ENCODE measurements around the gene MFAP1. TPM values are rescaled to one million over a fixed set of nuclear protein-coding genes. Genes with fewer than 3 reads are reported as not detected.
"Not testable (repeated sequence)": the region's sequence is repeated elsewhere in the genome, so short reads cannot be mapped to it uniquely, and the experiment has no call there.

The MFAP1 gene
- total and polyA plus RNA-seq, 4 donors = 12.5 to 21.8 (median 16.7) TPM

- H3K27ac ChIP-seq (ENCODE audit: low read depth in 1 of 2, low read length in 1 of 2) = no peak overlapping the region
- no peak for ATAC-seq (ENCODE audit: insufficient read depth, low FRiP score)
- 66 to 75% methylated on average over 3 of the region's 3 CpGs for WGBS, 2 donors
Measured at GRCh38 chr15:43821505-43821904, 3.0 kb downstream of the MFAP1 start.

DNA sequence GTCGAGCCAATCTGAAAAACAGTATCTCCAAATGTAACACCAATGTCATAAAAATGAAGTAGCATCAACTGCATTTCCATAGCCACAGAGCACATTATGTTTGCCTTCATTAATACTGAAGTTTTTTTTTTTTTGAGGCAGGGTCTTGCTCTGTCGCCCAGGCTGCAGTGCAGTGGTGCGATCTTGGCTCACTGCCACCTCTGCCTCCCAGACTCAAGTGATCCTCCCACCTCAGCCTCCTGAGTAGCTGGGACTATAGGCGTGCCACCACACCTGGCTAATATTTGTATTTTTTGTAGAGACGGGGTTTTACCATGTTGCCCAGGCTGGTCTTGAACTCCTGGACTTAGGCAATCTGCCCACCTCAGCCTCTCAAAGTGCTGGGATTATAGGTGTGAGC is 9.4 kb downstream of the MFAP1 start:
- H3K9ac ChIP-seq (ENCODE audit: insufficient read depth in 1 of 2, low read length in 2 of 2); H3K4me1 ChIP-seq (ENCODE audit: control insufficient read depth in 5 of 5, insufficient read depth in 5 of 5, low read length in 5 of 5); H3K27me3 ChIP-seq (ENCODE audit: control insufficient read depth in 3 of 3, insufficient read depth in 3 of 3, low read length in 2 of 3); H3K27ac ChIP-seq (ENCODE audit: low read depth in 1 of 2, low read length in 1 of 2); H3K9me3 ChIP-seq (ENCODE audit: control insufficient read depth in 4 of 4, insufficient read depth in 3 of 4, low read length in 3 of 4); H3K4me3 ChIP-seq; DNase-seq; ATAC-seq (ENCODE audit: insufficient read depth, low FRiP score): not testable (repeated sequence)
- 95 to 98% methylated on average over 5 of the region's 5 CpGs for WGBS, 2 donors
- peaks cover 26 to 45% (median 32%) of the 10 kb centered on the region in 4 donors for H3K36me3 ChIP-seq (ENCODE audit: control insufficient read depth in 4 of 4, insufficient read depth in 4 of 4, low read length in 4 of 4)

More at GRCh38 chr15:43821505-43821904, 3.0 kb downstream of the MFAP1 start:
- Histone ChIP-seq H3K4me1 (ENCODE audit: control insufficient read depth in 5 of 5, insufficient read depth in 5 of 5, low read length in 5 of 5) (peaks cover 3 to 17% (median 7%) of the 10 kb centered on the region in 5 donors), H3K9ac (ENCODE audit: insufficient read depth in 1 of 2, low read length in 2 of 2) (no peak overlapping the region), H3K9me3 (ENCODE audit: control insufficient read depth in 4 of 4, insufficient read depth in 3 of 4, low read length in 3 of 4) (no peaks in the 10 kb centered on the region), H3K4me3 (no peak overlapping the region), H3K36me3 (ENCODE audit: control insufficient read depth in 4 of 4, insufficient read depth in 4 of 4, low read length in 4 of 4) (peaks cover 0 to 10% (median 7%) of the 10 kb centered on the region in 4 donors), H3K27me3 (ENCODE audit: control insufficient read depth in 3 of 3, insufficient read depth in 3 of 3, low read length in 2 of 3) (no peaks in the 10 kb centered on the region)
- no peak for TF ChIP-seq CTCF (IDR thresholded peaks at IDR 0.05; ENCODE audit: control extremely low read depth, extremely low read depth)
- peak in 1 of 3 donors; percentile 9 for DNase-seq

GRCh38 chr15:43808960-43809678 is 15.4 kb downstream of the MFAP1 start:
- Histone ChIP-seq H3K27ac (ENCODE audit: low read depth in 1 of 2, low read length in 1 of 2) (no peak overlapping the region), H3K4me3 (no peak overlapping the region), H3K4me1 (ENCODE audit: control insufficient read depth in 5 of 5, insufficient read depth in 5 of 5, low read length in 5 of 5) (no peaks in the 10 kb centered on the region), H3K27me3 (ENCODE audit: control insufficient read depth in 3 of 3, insufficient read depth in 3 of 3, low read length in 2 of 3) (no peaks in the 10 kb centered on the region), H3K9me3 (ENCODE audit: control insufficient read depth in 4 of 4, insufficient read depth in 3 of 4, low read length in 3 of 4) (no peaks in the 10 kb centered on the region), H3K36me3 (ENCODE audit: control insufficient read depth in 4 of 4, insufficient read depth in 4 of 4, low read length in 4 of 4) (peaks cover 44 to 61% (median 49%) of the 10 kb centered on the region in 4 donors), H3K9ac (ENCODE audit: insufficient read depth in 1 of 2, low read length in 2 of 2) (no peak overlapping the region)
- no peak for TF ChIP-seq CTCF (IDR thresholded peaks at IDR 0.05; ENCODE audit: control extremely low read depth, extremely low read depth)
- 78 to 90% methylated on average over 6 of the region's 6 CpGs for WGBS, 2 donors
- DNase-seq (no peak), ATAC-seq (ENCODE audit: insufficient read depth, low FRiP score) (no peak)

DNA sequence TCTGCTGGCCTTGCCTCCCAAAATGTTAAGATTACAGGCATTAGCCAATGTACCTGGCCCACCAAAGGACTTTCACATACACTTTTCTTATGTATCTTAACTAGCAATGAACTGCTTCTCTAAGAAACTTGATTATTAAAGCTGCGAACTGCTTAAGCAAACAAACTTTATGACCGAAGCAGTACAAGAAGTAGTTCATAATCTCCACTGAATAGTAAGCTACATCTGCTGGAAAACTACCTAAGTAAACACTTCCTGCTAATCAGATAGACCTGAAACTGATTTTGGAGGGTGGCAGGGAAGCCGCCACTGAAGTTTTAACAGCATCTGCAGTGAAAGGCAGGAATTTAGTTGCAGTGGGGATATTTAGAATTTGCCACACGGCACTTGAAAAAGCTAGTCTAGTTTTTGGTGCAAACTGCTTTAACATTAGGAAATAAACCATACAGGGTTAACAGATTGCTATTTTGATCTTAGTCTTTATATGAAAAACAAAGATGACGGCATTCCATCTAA is 16.0 kb downstream of the MFAP1 start:
- Histone ChIP-seq H3K4me1 (ENCODE audit: control insufficient read depth in 5 of 5, insufficient read depth in 5 of 5, low read length in 5 of 5) (no peaks in the 10 kb centered on the region), H3K27ac (ENCODE audit: low read depth in 1 of 2, low read length in 1 of 2) (no peak overlapping the region), H3K4me3 (no peak overlapping the region), H3K9ac (ENCODE audit: insufficient read depth in 1 of 2, low read length in 2 of 2) (no peak overlapping the region), H3K9me3 (ENCODE audit: control insufficient read depth in 4 of 4, insufficient read depth in 3 of 4, low read length in 3 of 4) (no peaks in the 10 kb centered on the region), H3K27me3 (ENCODE audit: control insufficient read depth in 3 of 3, insufficient read depth in 3 of 3, low read length in 2 of 3) (no peaks in the 10 kb centered on the region), H3K36me3 (ENCODE audit: control insufficient read depth in 4 of 4, insufficient read depth in 4 of 4, low read length in 4 of 4) (peaks cover 44 to 60% (median 48%) of the 10 kb centered on the region in 4 donors)
- no peak for ATAC-seq (ENCODE audit: insufficient read depth, low FRiP score)
- TF ChIP-seq CTCF (IDR thresholded peaks at IDR 0.05; ENCODE audit: control extremely low read depth, extremely low read depth) = no peak
- 94 to 95% methylated on average over 5 of the region's 5 CpGs for WGBS, 2 donors
- no peak for DNase-seq

DNA sequence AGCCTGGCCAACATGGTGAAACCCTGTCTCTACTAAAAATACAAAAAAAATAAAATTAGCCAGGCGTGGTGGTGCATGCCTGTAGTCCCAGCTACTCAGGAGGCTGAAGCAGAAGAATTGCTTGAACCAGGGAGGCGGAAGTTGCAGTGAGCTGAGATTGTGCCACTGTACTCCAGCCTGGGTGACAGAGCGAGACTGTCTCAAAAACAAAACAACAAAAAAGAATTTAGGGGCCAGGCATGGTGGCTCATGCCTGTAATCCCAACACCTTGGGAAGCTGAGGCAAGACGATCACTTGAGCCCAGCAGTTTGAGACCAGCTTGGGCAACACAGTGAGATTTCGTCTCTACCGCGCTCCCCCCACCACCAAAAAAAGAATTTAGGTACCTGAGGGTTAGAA is 21.8 kb downstream of the MFAP1 start:
- Histone ChIP-seq H3K36me3 (ENCODE audit: control insufficient read depth in 4 of 4, insufficient read depth in 4 of 4, low read length in 4 of 4) (peaks cover 22 to 46% (median 36%) of the 10 kb centered on the region in 4 donors), H3K4me1 (ENCODE audit: control insufficient read depth in 5 of 5, insufficient read depth in 5 of 5, low read length in 5 of 5) (peaks cover 0 to 14% (median 8%) of the 10 kb centered on the region in 5 donors)
- WGBS, 2 donors = 98 to 99% methylated on average over 7 of the region's 7 CpGs
- not testable (repeated sequence) for H3K9ac ChIP-seq (ENCODE audit: insufficient read depth in 1 of 2, low read length in 2 of 2); H3K4me3 ChIP-seq; ATAC-seq (ENCODE audit: insufficient read depth, low FRiP score); DNase-seq; H3K9me3 ChIP-seq (ENCODE audit: control insufficient read depth in 4 of 4, insufficient read depth in 3 of 4, low read length in 3 of 4); H3K27ac ChIP-seq (ENCODE audit: low read depth in 1 of 2, low read length in 1 of 2); H3K27me3 ChIP-seq (ENCODE audit: control insufficient read depth in 3 of 3, insufficient read depth in 3 of 3, low read length in 2 of 3)
